ENCODE measurements around the gene SERPINA12. TPM values are rescaled to one million over a fixed set of nuclear protein-coding genes. Genes with fewer than 3 reads are reported as not detected.

SERPINA12 gene
- polyA plus RNA-seq, 1 donor from 2014 or later = not detected

DNA sequence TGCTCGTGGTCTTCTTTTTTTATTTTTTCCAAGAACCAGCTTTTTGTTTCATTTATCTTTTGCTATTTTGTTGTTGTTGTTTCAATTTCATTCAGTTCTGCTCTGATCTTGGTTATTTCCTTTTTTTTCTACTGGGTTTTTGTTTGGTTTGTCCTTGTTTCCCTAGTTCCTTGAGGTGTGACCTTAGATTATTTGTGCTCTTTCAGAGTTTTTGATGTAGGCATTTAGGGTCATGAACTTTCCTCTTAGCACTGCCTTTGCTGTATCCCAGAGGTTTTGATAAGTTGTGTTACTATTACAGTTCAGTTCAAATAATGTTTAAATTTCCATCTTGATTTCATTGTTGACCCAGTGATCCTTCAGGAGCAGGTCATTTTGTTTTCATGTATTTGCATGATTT lies 53.3 kb downstream of the SERPINA12 start:
- Histone ChIP-seq H3K36me3 (ENCODE audit: insufficient read depth, low read length) (no peaks in the 10 kb centered on the region), H3K27me3 (ENCODE audit: insufficient read depth, low read depth, low read length) (no peaks in the 10 kb centered on the region), H3K9me3 (ENCODE audit: low read length) (no peaks in the 10 kb centered on the region), H4K20me1 (ENCODE audit: insufficient read depth) (no peaks in the 10 kb centered on the region), H2AFZ (ENCODE audit: low read depth, low read length) (no peak overlapping the region), H3K27ac (ENCODE audit: low read length) (no peak overlapping the region), H3F3A (ENCODE audit: insufficient read depth, low read length, poor library complexity, severe bottlenecking) (no peaks in the 10 kb centered on the region), H3K9me2 (ENCODE audit: insufficient read depth, low read length) (no peaks in the 10 kb centered on the region), H3K4me2 (ENCODE audit: low read length) (no peak overlapping the region), H3K4me3 (ENCODE audit: low read length) (no peak overlapping the region), H3K79me2 (replicated peaks; ENCODE audit: insufficient read depth, low read length) (no peaks in the 10 kb centered on the region), H3K9ac (ENCODE audit: low read length) (no peak overlapping the region)
- TF ChIP-seq EP300 (conservative IDR thresholded peaks at IDR 0.05; ENCODE audit: poor library complexity, severe bottlenecking) (no peak), MXI1 (conservative IDR thresholded peaks at IDR 0.05; ENCODE audit: poor library complexity, severe bottlenecking) (no peak), TAF1 (IDR thresholded peaks at IDR 0.05; ENCODE audit: low read depth) (no peak), SMC3 (conservative IDR thresholded peaks at IDR 0.05; ENCODE audit: poor library complexity) (no peak), RAD21 (conservative IDR thresholded peaks at IDR 0.05) (no peak), EZH2 (IDR thresholded peaks at IDR 0.05; ENCODE audit: borderline replicate concordance, insufficient read depth, low read length, poor library complexity, severe bottlenecking) (no peak), POLR2AphosphoS5 (IDR thresholded peaks at IDR 0.05) (no peak)
- TF ChIP-seq, protein P1, sequence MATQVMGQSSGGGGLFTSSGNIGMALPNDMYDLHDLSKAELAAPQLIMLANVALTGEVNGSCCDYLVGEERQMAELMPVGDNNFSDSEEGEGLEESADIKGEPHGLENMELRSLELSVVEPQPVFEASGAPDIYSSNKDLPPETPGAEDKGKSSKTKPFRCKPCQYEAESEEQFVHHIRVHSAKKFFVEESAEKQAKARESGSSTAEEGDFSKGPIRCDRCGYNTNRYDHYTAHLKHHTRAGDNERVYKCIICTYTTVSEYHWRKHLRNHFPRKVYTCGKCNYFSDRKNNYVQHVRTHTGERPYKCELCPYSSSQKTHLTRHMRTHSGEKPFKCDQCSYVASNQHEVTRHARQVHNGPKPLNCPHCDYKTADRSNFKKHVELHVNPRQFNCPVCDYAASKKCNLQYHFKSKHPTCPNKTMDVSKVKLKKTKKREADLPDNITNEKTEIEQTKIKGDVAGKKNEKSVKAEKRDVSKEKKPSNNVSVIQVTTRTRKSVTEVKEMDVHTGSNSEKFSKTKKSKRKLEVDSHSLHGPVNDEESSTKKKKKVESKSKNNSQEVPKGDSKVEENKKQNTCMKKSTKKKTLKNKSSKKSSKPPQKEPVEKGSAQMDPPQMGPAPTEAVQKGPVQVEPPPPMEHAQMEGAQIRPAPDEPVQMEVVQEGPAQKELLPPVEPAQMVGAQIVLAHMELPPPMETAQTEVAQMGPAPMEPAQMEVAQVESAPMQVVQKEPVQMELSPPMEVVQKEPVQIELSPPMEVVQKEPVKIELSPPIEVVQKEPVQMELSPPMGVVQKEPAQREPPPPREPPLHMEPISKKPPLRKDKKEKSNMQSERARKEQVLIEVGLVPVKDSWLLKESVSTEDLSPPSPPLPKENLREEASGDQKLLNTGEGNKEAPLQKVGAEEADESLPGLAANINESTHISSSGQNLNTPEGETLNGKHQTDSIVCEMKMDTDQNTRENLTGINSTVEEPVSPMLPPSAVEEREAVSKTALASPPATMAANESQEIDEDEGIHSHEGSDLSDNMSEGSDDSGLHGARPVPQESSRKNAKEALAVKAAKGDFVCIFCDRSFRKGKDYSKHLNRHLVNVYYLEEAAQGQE (IDR thresholded peaks at IDR 0.05; ENCODE audit: borderline replicate concordance) = no peak
- TF ChIP-seq, protein P2, sequence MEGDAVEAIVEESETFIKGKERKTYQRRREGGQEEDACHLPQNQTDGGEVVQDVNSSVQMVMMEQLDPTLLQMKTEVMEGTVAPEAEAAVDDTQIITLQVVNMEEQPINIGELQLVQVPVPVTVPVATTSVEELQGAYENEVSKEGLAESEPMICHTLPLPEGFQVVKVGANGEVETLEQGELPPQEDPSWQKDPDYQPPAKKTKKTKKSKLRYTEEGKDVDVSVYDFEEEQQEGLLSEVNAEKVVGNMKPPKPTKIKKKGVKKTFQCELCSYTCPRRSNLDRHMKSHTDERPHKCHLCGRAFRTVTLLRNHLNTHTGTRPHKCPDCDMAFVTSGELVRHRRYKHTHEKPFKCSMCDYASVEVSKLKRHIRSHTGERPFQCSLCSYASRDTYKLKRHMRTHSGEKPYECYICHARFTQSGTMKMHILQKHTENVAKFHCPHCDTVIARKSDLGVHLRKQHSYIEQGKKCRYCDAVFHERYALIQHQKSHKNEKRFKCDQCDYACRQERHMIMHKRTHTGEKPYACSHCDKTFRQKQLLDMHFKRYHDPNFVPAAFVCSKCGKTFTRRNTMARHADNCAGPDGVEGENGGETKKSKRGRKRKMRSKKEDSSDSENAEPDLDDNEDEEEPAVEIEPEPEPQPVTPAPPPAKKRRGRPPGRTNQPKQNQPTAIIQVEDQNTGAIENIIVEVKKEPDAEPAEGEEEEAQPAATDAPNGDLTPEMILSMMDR (IDR thresholded peaks at IDR 0.05; ENCODE audit: poor library complexity, severe bottlenecking) = no peak

DNA sequence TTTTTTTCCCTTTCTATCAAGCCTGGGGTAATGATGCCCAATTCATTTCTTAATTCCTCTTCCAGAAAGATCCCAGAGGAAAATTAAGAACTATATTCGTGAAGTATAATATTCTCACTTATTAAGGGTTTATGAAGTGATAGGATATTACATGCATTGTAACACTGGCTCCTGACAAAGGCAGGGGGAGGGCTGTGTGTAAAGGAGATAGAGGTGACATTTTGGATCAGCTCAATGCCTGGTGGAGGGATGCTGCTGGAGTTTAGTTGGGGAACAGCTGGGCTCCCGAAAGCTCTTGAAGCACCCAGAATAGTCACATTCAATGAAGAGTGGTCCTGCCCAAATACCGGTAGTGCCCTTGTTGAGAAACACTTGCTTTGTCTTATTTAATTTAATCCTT lies 57.4 kb downstream of the SERPINA12 start:
- no peak overlapping the region for H3K4me2 ChIP-seq (ENCODE audit: low read length)
- H3K27ac ChIP-seq (ENCODE audit: low read length) = no peak overlapping the region
- no peak for TF ChIP-seq MXI1 (conservative IDR thresholded peaks at IDR 0.05; ENCODE audit: poor library complexity, severe bottlenecking)
- TF ChIP-seq, protein P1 (IDR thresholded peaks at IDR 0.05; ENCODE audit: borderline replicate concordance) = no peak
- TF ChIP-seq SMC3 (conservative IDR thresholded peaks at IDR 0.05; ENCODE audit: poor library complexity) = no peak
- TF ChIP-seq EP300 (conservative IDR thresholded peaks at IDR 0.05; ENCODE audit: poor library complexity, severe bottlenecking) = no peak
- no peak for TF ChIP-seq RAD21 (conservative IDR thresholded peaks at IDR 0.05)
- no peak for TF ChIP-seq EZH2 (IDR thresholded peaks at IDR 0.05; ENCODE audit: borderline replicate concordance, insufficient read depth, low read length, poor library complexity, severe bottlenecking)
- H3K9me3 ChIP-seq (ENCODE audit: low read length) = no peaks in the 10 kb centered on the region
- no peaks in the 10 kb centered on the region for H3F3A ChIP-seq (ENCODE audit: insufficient read depth, low read length, poor library complexity, severe bottlenecking)
- H3K36me3 ChIP-seq (ENCODE audit: insufficient read depth, low read length) = no peaks in the 10 kb centered on the region
- no peaks in the 10 kb centered on the region for H4K20me1 ChIP-seq (ENCODE audit: insufficient read depth)
- no peaks in the 10 kb centered on the region for H3K27me3 ChIP-seq (ENCODE audit: insufficient read depth, low read depth, low read length)
- no peaks in the 10 kb centered on the region for H3K79me2 ChIP-seq (replicated peaks; ENCODE audit: insufficient read depth, low read length)
- H2AFZ ChIP-seq (ENCODE audit: low read depth, low read length) = no peak overlapping the region
- H3K9ac ChIP-seq (ENCODE audit: low read length) = no peak overlapping the region
- H3K9me2 ChIP-seq (ENCODE audit: insufficient read depth, low read length) = no peaks in the 10 kb centered on the region
- no peak overlapping the region for H3K4me3 ChIP-seq (ENCODE audit: low read length)

All from neural cell (in vitro differentiated cells).